Caco-2 (cell line): Measurements from ENCODE around the gene CDR2L. TPM values are rescaled to one million over a fixed set of nuclear protein-coding genes. Genes with fewer than 3 reads are reported as not detected.
"Not testable (repeated sequence)": the region's sequence is repeated elsewhere in the genome, so short reads cannot be mapped to it uniquely, and the experiment has no call there.

ENCODE experiments used
- BruUV-seq: library from RNA; stranded (reverse); fragments of 400-500 nt; replicated peaks from 2 replicates; lab custom pipeline; 2021; lab: Mats Ljungman, UMichigan
- CTCF ChIA-PET: fragments of 300-600 bp; sonication (Branson Sonifier 250); formaldehyde crosslinking; loops from one replicate; lab custom pipeline; 2022; ENCODE audit warnings: antibody characterized with exemption; lab: Charles Lee
- POLR2A ChIA-PET: fragments of 300-600 bp; sonication (Branson Sonifier 250); formaldehyde crosslinking; loops from one replicate; lab custom pipeline; 2022; ENCODE audit warnings: antibody characterized with exemption; lab: Charles Lee
- DNase-seq, 2 experiments: peaks; one replicate each; pipeline versions ENCODE4 v3.0.0 to v3.0.0-alpha.2; 2020 to 2022
- H3K27me3 ChIP-seq: replicated peaks from 2 replicates; pipeline ENCODE4 v1.6.0; 2011; ENCODE audit warnings: low read length; ENCODE audit not compliant: control insufficient read depth, insufficient read depth
- H3K36me3 ChIP-seq: 2 replicates; pipeline ENCODE4 v1.5.1; 2011; ENCODE audit warnings: low read length; ENCODE audit not compliant: control insufficient read depth, insufficient read depth
- H3K4me1 ChIP-seq: fragments of 250-450 bp; sonication (Bioruptor Pico); 2 replicates; pipeline ENCODE4 v1.5.1; 2020; ENCODE audit warnings: mild to moderate bottlenecking
- H3K4me3 ChIP-seq: 2 replicates; pipeline ENCODE4 v1.5.1; 2011; ENCODE audit warnings: low read depth, mild to moderate bottlenecking, control low read depth, low read length
- H3K9me3 ChIP-seq: fragments of 250-450 bp; sonication (Bioruptor Pico); 2 replicates; pipeline ENCODE4 v1.5.1; 2020; ENCODE audit warnings: mild to moderate bottlenecking, moderate library complexity
- H3K27ac Mint-ChIP-seq: one replicate; pipeline ENCODE4 v1.8.0; 2022; ENCODE audit warnings: mixed read lengths; ENCODE audit not compliant: unreplicated experiment
- H3K27me3 Mint-ChIP-seq: one replicate; pipeline ENCODE4 v1.8.0; 2022; ENCODE audit warnings: mixed read lengths; ENCODE audit not compliant: insufficient read depth, unreplicated experiment
- H3K36me3 Mint-ChIP-seq: one replicate; pipeline ENCODE4 v1.8.0; 2022; ENCODE audit warnings: mild to moderate bottlenecking, mixed read lengths; ENCODE audit not compliant: insufficient read depth, unreplicated experiment
- H3K4me1 Mint-ChIP-seq: one replicate; pipeline ENCODE4 v1.8.0; 2022; ENCODE audit warnings: low read depth, mixed read lengths; ENCODE audit not compliant: unreplicated experiment
- H3K4me3 Mint-ChIP-seq: one replicate; pipeline ENCODE4 v1.8.0; 2022; ENCODE audit warnings: mild to moderate bottlenecking, moderate library complexity, mixed read lengths; ENCODE audit not compliant: unreplicated experiment
- H3K9me3 Mint-ChIP-seq: one replicate; pipeline ENCODE4 v1.8.0; 2022; ENCODE audit warnings: mixed read lengths; ENCODE audit not compliant: unreplicated experiment
- CTCF ChIP-seq, 2 experiments: fragments of 200-600 bp in 1 of 2; IDR thresholded peaks; 1 replicate in 1 of 2; 2 replicates in 1 of 2; pipeline versions ENCODE4 v1.5.1 to v1.8.0; 2011 to 2022; ENCODE audit warnings: antibody characterized with exemption in 1 of 2, control low read depth in 1 of 2, inconsistent platforms in 1 of 2, low read depth in 1 of 2, low read length in 1 of 2, mild to moderate bottlenecking in 1 of 2, moderate library complexity in 1 of 2; ENCODE audit not compliant: insufficient read depth in 1 of 2, severe bottlenecking in 1 of 2, unreplicated experiment in 1 of 2
- intact Hi-C: fragments of 100-400 bp; cut with micrococcal nuclease; formaldehyde crosslinking; loops from one replicate; pipeline ENCODE4 v1.10.0; 2022; ENCODE audit not compliant: unreplicated experiment
- total RNA-seq: library from RNA; stranded (reverse); gene quantifications from 2 replicates; pipeline ENCODE4 v1.2.3, GENCODE V29; 2022

The CDR2L gene
- total RNA-seq, 1 experiment from 2014 or later: 30.9 TPM

GRCh38 chr17:74981318-74981978, 6.0 kb upstream of the CDR2L start:
- CTCF ChIA-PET: no interaction called here
- H3K4me3 ChIP-seq: peak overlapping the region; percentile 58
- TSS peak; percentile 94 for BruUV-seq
- H3K27me3 ChIP-seq: no peaks in the 10 kb centered on the region
- Mint-ChIP-seq H3K27ac (peak overlapping the region; percentile 88), H3K9me3 (no peaks in the 10 kb centered on the region), H3K4me3 (peak overlapping the region; percentile 95), H3K27me3 (peaks cover 2% of the 10 kb centered on the region), H3K4me1 (peaks cover 7% of the 10 kb centered on the region), H3K36me3 (peaks cover 6% of the 10 kb centered on the region)
- DNase-seq: no peak
- H3K4me1 ChIP-seq: peaks cover 13% of the 10 kb centered on the region
- no peak for TF ChIP-seq CTCF (IDR thresholded peaks at IDR 0.05; ENCODE audit: insufficient read depth in 1 of 2, low read depth in 1 of 2, low read length in 1 of 2, severe bottlenecking in 1 of 2, unreplicated experiment in 1 of 2)
- H3K9me3 ChIP-seq: no peaks in the 10 kb centered on the region
- intact Hi-C loops: no loop called here
- POLR2A ChIA-PET: no interaction called here
- H3K36me3 ChIP-seq: no peaks in the 10 kb centered on the region

GRCh38 chr17:74981979-74982662, 5.3 kb upstream of the CDR2L start:
- H3K27ac Mint-ChIP-seq: peak overlapping the region; percentile 88
- no peaks in the 10 kb centered on the region for H3K27me3 Mint-ChIP-seq
- H3K4me1 ChIP-seq: peaks cover 13% of the 10 kb centered on the region
- H3K9me3 Mint-ChIP-seq: no peaks in the 10 kb centered on the region
- intact Hi-C loops: loop anchor here (1.0 kb wide), 2 partner anchors 10 to 21 kb away; partner anchors contain the start of gene HID1
- TF ChIP-seq CTCF (IDR thresholded peaks at IDR 0.05; ENCODE audit: insufficient read depth in 1 of 2, low read depth in 1 of 2, low read length in 1 of 2, severe bottlenecking in 1 of 2, unreplicated experiment in 1 of 2): no peak
- H3K4me1 Mint-ChIP-seq: peaks cover 7% of the 10 kb centered on the region
- peak overlapping the region; percentile 95 for H3K4me3 Mint-ChIP-seq
- peak overlapping the region; percentile 58 for H3K4me3 ChIP-seq
- POLR2A ChIA-PET: interaction anchor here (0.7 to 1.4 kb wide), 4 partner anchors 9 to 109 kb away, joined by 3 to 13 read pairs (median 6); partner anchors contain the start of genes FDXR, HID1 and MRPL58
- H3K36me3 ChIP-seq: no peaks in the 10 kb centered on the region
- peaks cover 6% of the 10 kb centered on the region for H3K36me3 Mint-ChIP-seq
- CTCF ChIA-PET: interaction anchor here (0.6 to 1.7 kb wide), 5 partner anchors 8 to 206 kb away, joined by 3 to 18 read pairs (median 4); partner anchors contain the start of gene NAT9
- no TSS peak for BruUV-seq
- no peaks in the 10 kb centered on the region for H3K9me3 ChIP-seq
- peak; percentile 89 to 93 for DNase-seq
- no peaks in the 10 kb centered on the region for H3K27me3 ChIP-seq

- Histone ChIP-seq H3K4me3 (peak overlapping the region; percentile 58), H3K4me1 (peaks cover 13% of the 10 kb centered on the region)
- DNase-seq, H3K4me1 Mint-ChIP-seq, H3K36me3 Mint-ChIP-seq, H3K27me3 Mint-ChIP-seq, H3K9me3 ChIP-seq, H3K36me3 ChIP-seq, H3K27me3 ChIP-seq, H3K9me3 Mint-ChIP-seq: not testable (repeated sequence)
- intact Hi-C loops: loop anchor here (1.0 kb wide), 2 partner anchors 10 to 21 kb away; partner anchors contain the start of gene HID1
- Mint-ChIP-seq H3K27ac (peak overlapping the region; percentile 88), H3K4me3 (peak overlapping the region; percentile 95)
- ChIA-PET POLR2A (interaction anchor here (0.7 to 1.4 kb wide), 6 partner anchors 10 to 110 kb away, joined by 3 to 13 read pairs (median 4); partner anchors contain the start of genes FDXR, HID1 and MRPL58), CTCF (interaction anchor here (0.6 to 1.7 kb wide), 6 partner anchors 9 to 207 kb away, joined by 3 to 18 read pairs (median 4); partner anchors contain the start of genes MRPL58 and NAT9)
- TSS peak; percentile 66 for BruUV-seq
These were observed 4.6 kb upstream of the CDR2L start for GRCh38 chr17:74982663-74983313.
